Measurements from ENCODE around the gene PHLPP1.

DNA sequence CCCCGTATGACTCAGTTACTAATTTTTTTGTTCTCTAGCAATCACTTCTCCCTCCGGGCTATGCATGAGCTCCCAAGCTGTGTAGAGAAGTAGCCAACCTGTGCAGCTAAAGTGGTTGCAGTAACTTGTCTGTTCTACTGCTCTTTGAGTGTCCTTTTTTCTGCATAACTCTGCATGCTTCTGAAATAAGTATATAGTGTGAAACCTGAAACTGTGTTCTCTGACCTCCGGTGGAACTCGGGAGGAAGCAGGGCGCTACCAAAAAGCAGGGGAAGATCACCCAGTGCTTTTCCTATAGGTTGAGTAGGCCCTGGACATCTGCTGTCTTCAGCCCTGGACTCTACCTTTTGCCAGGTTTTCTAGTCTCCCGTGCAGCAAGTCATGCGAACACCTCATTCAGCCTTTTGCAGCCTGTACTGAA is 47.8 kb downstream of the PHLPP1 start:
- TF ChIP-seq, protein P1, sequence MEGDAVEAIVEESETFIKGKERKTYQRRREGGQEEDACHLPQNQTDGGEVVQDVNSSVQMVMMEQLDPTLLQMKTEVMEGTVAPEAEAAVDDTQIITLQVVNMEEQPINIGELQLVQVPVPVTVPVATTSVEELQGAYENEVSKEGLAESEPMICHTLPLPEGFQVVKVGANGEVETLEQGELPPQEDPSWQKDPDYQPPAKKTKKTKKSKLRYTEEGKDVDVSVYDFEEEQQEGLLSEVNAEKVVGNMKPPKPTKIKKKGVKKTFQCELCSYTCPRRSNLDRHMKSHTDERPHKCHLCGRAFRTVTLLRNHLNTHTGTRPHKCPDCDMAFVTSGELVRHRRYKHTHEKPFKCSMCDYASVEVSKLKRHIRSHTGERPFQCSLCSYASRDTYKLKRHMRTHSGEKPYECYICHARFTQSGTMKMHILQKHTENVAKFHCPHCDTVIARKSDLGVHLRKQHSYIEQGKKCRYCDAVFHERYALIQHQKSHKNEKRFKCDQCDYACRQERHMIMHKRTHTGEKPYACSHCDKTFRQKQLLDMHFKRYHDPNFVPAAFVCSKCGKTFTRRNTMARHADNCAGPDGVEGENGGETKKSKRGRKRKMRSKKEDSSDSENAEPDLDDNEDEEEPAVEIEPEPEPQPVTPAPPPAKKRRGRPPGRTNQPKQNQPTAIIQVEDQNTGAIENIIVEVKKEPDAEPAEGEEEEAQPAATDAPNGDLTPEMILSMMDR (IDR thresholded peaks at IDR 0.05), result no peak
- TF ChIP-seq POLR2A (IDR thresholded peaks at IDR 0.05), result no peak
- TF ChIP-seq POLR2AphosphoS5 (IDR thresholded peaks at IDR 0.05), result no peak
- no peak for TF ChIP-seq EP300 (IDR thresholded peaks at IDR 0.05; ENCODE audit: low read depth)
